Mesodermal cell (in vitro differentiated cells): ENCODE results near the gene CNMD.
"Not testable (repeated sequence)": the region's sequence is repeated elsewhere in the genome, so short reads cannot be mapped to it uniquely, and the experiment has no call there.

Experiments
- H3K27ac ChIP-seq: 2 replicates; pipeline ENCODE4 v1.7.0; 2013; ENCODE audit warnings: mild to moderate bottlenecking, low read depth, low read length, moderate library complexity; ENCODE audit not compliant: severe bottlenecking
- H3K36me3 ChIP-seq: 2 replicates; pipeline ENCODE4 v1.7.1; 2013; ENCODE audit warnings: mild to moderate bottlenecking, low read length, moderate library complexity; ENCODE audit not compliant: control insufficient read depth, insufficient read depth
- H3K4me1 ChIP-seq: one replicate; pipeline ENCODE4 v1.7.1; 2013; ENCODE audit warnings: mild to moderate bottlenecking, low read length; ENCODE audit not compliant: insufficient read depth, control insufficient read depth, poor library complexity, severe bottlenecking
- H3K4me3 ChIP-seq: 2 replicates; pipeline ENCODE4 v1.7.0; 2013; ENCODE audit warnings: low read length, control low read depth, mild to moderate bottlenecking; ENCODE audit not compliant: insufficient read depth, poor library complexity, severe bottlenecking; ENCODE audit errors: extremely low read depth
- H3K9me3 ChIP-seq: 2 replicates; pipeline ENCODE4 v1.7.1; 2013; ENCODE audit warnings: mild to moderate bottlenecking, low read length, moderate library complexity; ENCODE audit not compliant: control insufficient read depth
- WGBS, 2 experiments: methylation state at CpG; one replicate each; pipeline ENCODE4 v1.1.5; 2013; ENCODE audit warnings: missing lambda C conversion rate in 2 of 2; ENCODE audit not compliant: insufficient coverage in 2 of 2; 5-methylcytosine and 5-hydroxymethylcytosine counted together

Gene CNMD

GRCh38 chr13:52721356-52721755 lies 18.3 kb downstream of the CNMD start:
- 100% methylated on average over 1 to 2 of the region's 2 CpGs for WGBS, 2 experiments
- H3K9me3 ChIP-seq, H3K4me3 ChIP-seq, H3K4me1 ChIP-seq, H3K27ac ChIP-seq, H3K36me3 ChIP-seq: not testable (repeated sequence)

DNA sequence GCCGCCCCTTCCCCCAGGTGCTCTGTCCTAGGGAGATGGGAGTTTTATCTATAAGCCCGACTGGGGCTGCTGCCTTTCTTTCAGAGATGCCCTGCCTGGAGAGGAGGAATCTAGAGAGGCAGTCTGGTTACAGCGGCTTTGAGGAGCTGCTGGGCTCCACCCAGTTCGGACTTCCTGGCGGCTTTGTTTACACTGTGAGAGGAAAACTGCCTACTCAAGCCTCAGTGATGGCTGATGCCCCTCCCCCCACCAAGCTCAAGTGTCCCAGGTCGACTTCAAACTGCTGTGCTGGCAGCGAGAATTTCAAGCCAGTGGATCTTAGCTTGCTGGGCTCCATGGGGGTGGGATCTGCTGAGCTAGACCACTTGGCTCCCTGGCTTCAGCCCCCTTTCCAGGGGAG lies 18.7 kb downstream of the CNMD start:
- H3K9me3 ChIP-seq, H3K27ac ChIP-seq, H3K4me1 ChIP-seq, H3K36me3 ChIP-seq, H3K4me3 ChIP-seq: not testable (repeated sequence)
- 77% methylated on average over 3 of the region's 7 CpGs; no CpG with 5 or more reads in 1 of the 2 experiments for WGBS, 2 experiments

GRCh38 chr13:52713894-52714293 lies 25.7 kb downstream of the CNMD start:
- no peaks in the 10 kb centered on the region for H3K4me1 ChIP-seq
- no peak overlapping the region for H3K4me3 ChIP-seq
- no peaks in the 10 kb centered on the region for H3K9me3 ChIP-seq
- 65 to 100% methylated on average over 2 of the region's 3 CpGs for WGBS, 2 experiments
- H3K36me3 ChIP-seq, result no peaks in the 10 kb centered on the region
- H3K27ac ChIP-seq, result no peak overlapping the region

DNA sequence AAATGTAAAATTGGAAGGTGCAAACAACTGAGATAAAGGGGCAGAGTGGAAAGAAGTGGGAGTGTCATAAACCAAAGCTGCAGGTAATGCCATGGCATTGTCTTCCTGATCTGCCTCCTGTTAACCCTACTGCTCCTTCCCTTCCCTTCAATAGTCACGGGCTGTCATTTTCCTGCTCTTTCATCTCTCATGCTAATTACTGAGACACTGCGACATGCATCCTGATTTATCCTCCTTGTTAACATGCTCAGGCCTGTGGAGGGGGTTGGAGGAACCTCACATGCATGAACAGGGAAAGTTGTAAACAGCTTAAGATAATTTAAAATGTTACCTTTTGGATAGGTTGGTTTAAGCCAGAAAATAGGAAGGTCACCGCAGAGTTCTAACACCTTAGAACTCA lies 27.2 kb downstream of the CNMD start:
- H3K27ac ChIP-seq, result no peak overlapping the region
- H3K4me3 ChIP-seq, result no peak overlapping the region
- no peaks in the 10 kb centered on the region for H3K9me3 ChIP-seq
- WGBS, 2 experiments, result 63 to 71% methylated on average over 2 of the region's 3 CpGs
- H3K36me3 ChIP-seq, result no peaks in the 10 kb centered on the region
- no peaks in the 10 kb centered on the region for H3K4me1 ChIP-seq

- Histone ChIP-seq H3K4me1 (no peaks in the 10 kb centered on the region), H3K36me3 (no peaks in the 10 kb centered on the region), H3K27ac (no peak overlapping the region), H3K4me3 (no peak overlapping the region), H3K9me3 (no peaks in the 10 kb centered on the region)
- 68 to 75% methylated on average over 2 of the region's 3 CpGs for WGBS, 2 experiments
Observed at GRCh38 chr13:52711286-52711685, 28.3 kb downstream of the CNMD start.

GRCh38 chr13:52708266-52708665 lies 31.4 kb downstream of the CNMD start:
- not testable (repeated sequence) for H3K4me1 ChIP-seq, H3K4me3 ChIP-seq, H3K36me3 ChIP-seq, H3K9me3 ChIP-seq, H3K27ac ChIP-seq
- WGBS, 2 experiments, result 89 to 93% methylated on average over 8 to 9 of the region's 12 CpGs

GRCh38 chr13:52707375-52707774 lies 32.2 kb downstream of the CNMD start:
- WGBS, 2 experiments, result no CpG with 5 or more reads among the region's 1 CpG
- no peaks in the 10 kb centered on the region for H3K36me3 ChIP-seq
- no peaks in the 10 kb centered on the region for H3K9me3 ChIP-seq
- H3K27ac ChIP-seq, result no peak overlapping the region
- no peaks in the 10 kb centered on the region for H3K4me1 ChIP-seq
- no peak overlapping the region for H3K4me3 ChIP-seq

- H3K27ac ChIP-seq, result no peak overlapping the region
- H3K4me1 ChIP-seq, result no peaks in the 10 kb centered on the region
- no peaks in the 10 kb centered on the region for H3K36me3 ChIP-seq
- no peak overlapping the region for H3K4me3 ChIP-seq
- WGBS, 2 experiments, result no CpG with 5 or more reads among the region's 3 CpGs
- H3K9me3 ChIP-seq, result no peaks in the 10 kb centered on the region
Observed at GRCh38 chr13:52706081-52706480, 33.5 kb downstream of the CNMD start.

DNA sequence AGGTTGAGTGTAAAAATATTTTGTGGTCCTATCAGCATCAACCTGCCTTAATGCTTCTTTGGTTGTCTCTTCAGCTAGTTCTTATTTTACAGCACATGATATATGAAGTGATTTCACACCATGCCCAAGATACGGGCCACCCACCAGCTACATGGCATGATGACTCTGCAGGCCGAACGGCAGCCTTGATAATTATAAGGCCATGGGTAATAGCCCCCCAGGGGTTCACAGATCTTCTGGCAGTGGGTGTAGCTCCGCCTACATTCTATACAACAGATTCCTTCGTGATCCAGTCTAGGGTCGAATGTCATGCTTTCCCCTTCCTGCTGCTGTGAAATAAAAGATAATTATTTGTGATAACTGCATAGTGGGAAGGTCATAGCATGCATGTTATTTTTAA lies 36.1 kb downstream of the CNMD start:
- Histone ChIP-seq H3K36me3 (no peaks in the 10 kb centered on the region), H3K4me1 (no peaks in the 10 kb centered on the region), H3K4me3 (no peak overlapping the region), H3K27ac (no peak overlapping the region), H3K9me3 (no peaks in the 10 kb centered on the region)
- 73 to 82% methylated on average over 4 of the region's 6 CpGs for WGBS, 2 experiments

- Histone ChIP-seq H3K36me3 (no peaks in the 10 kb centered on the region), H3K9me3 (no peaks in the 10 kb centered on the region)
- WGBS, 2 experiments, result 85 to 90% methylated on average over 4 of the region's 6 CpGs
Observed at GRCh38 chr13:52701728-52702465, 37.7 kb downstream of the CNMD start.

DNA sequence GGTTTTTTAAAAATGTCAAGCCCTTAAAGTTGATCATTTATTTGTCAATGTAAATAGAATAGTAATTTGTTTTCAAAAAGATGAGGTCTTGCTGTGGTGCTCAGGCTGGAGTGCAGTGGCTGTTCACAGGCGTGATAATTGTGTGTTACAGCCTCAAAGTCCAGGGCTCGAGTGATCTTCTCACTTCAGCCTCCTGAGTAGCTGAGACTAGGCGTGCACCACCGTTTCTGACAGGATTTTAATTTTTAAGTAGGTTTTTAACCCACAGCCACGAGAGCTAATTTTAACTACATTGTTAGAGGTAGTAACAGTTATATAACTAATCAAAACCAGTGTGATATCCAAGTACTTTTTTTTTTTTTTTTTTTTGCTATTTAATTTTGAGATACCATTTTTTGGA lies 43.1 kb downstream of the CNMD start:
- 90 to 94% methylated on average over 2 of the region's 5 CpGs for WGBS, 2 experiments

More at GRCh38 chr13:52701728-52702465, 37.7 kb downstream of the CNMD start:
- Histone ChIP-seq H3K4me3 (no peak overlapping the region), H3K4me1 (no peaks in the 10 kb centered on the region), H3K27ac (no peak overlapping the region)

More for the DNA sequence above, 43.1 kb downstream of the CNMD start:
- H3K4me1 ChIP-seq, result no peaks in the 10 kb centered on the region
- no peak overlapping the region for H3K27ac ChIP-seq
- H3K36me3 ChIP-seq, result peaks cover 24% of the 10 kb centered on the region
- H3K4me3 ChIP-seq, result no peak overlapping the region
- H3K9me3 ChIP-seq, result no peaks in the 10 kb centered on the region
